LoVo (cell line): ENCODE measurements around the gene CACTIN.
"Not testable (repeated sequence)": the region's sequence is repeated elsewhere in the genome, so short reads cannot be mapped to it uniquely, and the experiment has no call there.

ENCODE experiments used
- DNase-seq: peaks from one replicate; pipeline ENCODE4 v3.0.0-alpha.2; 2016; ENCODE audit warnings: low spot score

The CACTIN gene

GRCh38 chr19:3663838-3664237 lies 37.2 kb upstream of the CACTIN start:
- DNase-seq = no peak

GRCh38 chr19:3661284-3662238 lies 35.0 kb upstream of the CACTIN start:
- DNase-seq = no peak

- DNase-seq = no peak
Observed at GRCh38 chr19:3660493-3661219, 34.1 kb upstream of the CACTIN start.

- no peak for DNase-seq
Observed at GRCh38 chr19:3659746-3660112, 33.1 kb upstream of the CACTIN start.

GRCh38 chr19:3658870-3659745 lies 32.5 kb upstream of the CACTIN start:
- DNase-seq = no peak

GRCh38 chr19:3658004-3658869 lies 31.6 kb upstream of the CACTIN start:
- DNase-seq = no peak

- DNase-seq = no peak
Observed at GRCh38 chr19:3657395-3657769, 30.8 kb upstream of the CACTIN start.

- no peak for DNase-seq
Observed at GRCh38 chr19:3656747-3657394, 30.3 kb upstream of the CACTIN start.

- no peak for DNase-seq
Observed at GRCh38 chr19:3656073-3656746, 29.6 kb upstream of the CACTIN start.

GRCh38 chr19:3655402-3656072 lies 28.9 kb upstream of the CACTIN start:
- no peak for DNase-seq

- no peak for DNase-seq
Observed at GRCh38 chr19:3653865-3654513, 27.4 kb upstream of the CACTIN start.

- DNase-seq = no peak
Observed at GRCh38 chr19:3653081-3653795, 26.6 kb upstream of the CACTIN start.

GRCh38 chr19:3652422-3652821 lies 25.8 kb upstream of the CACTIN start:
- DNase-seq = no peak

GRCh38 chr19:3651684-3652083 lies 25.1 kb upstream of the CACTIN start:
- DNase-seq = no peak

GRCh38 chr19:3649888-3650287 lies 23.3 kb upstream of the CACTIN start:
- no peak for DNase-seq

GRCh38 chr19:3648037-3648905 lies 21.7 kb upstream of the CACTIN start:
- no peak for DNase-seq

GRCh38 chr19:3647102-3647501 lies 20.5 kb upstream of the CACTIN start:
- not testable (repeated sequence) for DNase-seq
